GM19467 (cell line): ENCODE results near the gene NUDCD3.
"Not testable (repeated sequence)": the region's sequence is repeated elsewhere in the genome, so short reads cannot be mapped to it uniquely, and the experiment has no call there.

ENCODE experiments used
- ATAC-seq: cut with Tn5 transposase; IDR thresholded peaks from one replicate; pipeline ENCODE4 v1.9.1; 2021; ENCODE audit warnings: mild to moderate bottlenecking, moderate library complexity; ENCODE audit not compliant: unreplicated experiment

The NUDCD3 gene

GRCh38 chr7:44518761-44519160, 28.3 kb upstream of the NUDCD3 start:
- no peak for ATAC-seq

DNA sequence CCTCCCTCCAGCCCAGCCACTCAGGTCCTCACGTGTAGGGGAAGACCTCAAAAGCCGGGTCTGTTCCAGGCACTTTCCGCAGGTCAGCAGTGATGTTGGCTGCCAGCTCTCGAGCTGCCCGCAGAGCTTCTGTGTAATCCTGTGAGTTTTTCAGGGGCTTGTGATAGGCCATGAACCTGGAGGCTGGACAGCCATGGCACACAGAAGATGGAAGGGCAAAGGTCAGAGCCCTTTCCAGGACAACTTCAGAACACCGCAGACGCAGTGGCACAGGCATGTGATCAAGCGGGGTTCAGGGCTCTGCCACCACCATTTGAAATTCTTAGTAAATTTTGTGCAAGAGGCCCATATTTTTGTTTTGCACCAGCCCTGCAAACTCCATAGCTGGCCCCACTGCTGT, 26.7 kb upstream of the NUDCD3 start:
- ATAC-seq = no peak

DNA sequence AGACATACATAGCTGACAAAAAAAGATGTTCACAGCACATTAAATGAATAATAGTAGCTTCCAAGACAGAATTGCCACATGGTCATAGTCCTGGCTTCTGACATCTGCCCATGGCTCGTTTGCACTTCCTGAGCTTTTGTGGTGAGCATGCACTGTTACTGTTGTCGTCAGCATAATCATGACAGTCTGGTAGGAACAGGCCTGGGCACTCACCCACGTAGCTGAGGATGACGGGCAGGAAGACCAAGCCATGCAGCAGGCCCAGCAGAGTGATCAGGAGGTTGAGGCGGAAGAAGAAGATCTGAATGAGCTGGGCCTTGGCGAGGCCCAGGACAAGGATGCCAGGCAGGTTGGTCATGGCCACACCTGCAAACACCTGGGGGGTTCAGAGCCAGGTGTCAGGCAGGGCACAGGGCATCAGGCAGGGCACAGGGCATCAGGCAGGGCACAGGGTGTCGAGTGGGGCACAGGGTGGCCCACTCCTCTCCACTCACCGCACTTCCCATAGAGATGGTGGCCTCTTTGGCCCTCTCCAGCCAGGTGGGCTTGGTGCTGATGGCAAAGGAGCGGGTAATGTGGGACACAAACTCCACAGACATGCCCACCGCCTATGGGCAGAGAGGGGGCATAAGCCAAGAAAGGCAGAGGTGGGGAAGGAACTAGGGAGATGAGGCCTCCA, 25.3 kb upstream of the NUDCD3 start:
- ATAC-seq = no peak

- ATAC-seq = no peak
These were observed 22.3 kb upstream of the NUDCD3 start for GRCh38 chr7:44512736-44513135.

- no peak for ATAC-seq
These were observed 21.5 kb upstream of the NUDCD3 start for GRCh38 chr7:44511863-44512468.

DNA sequence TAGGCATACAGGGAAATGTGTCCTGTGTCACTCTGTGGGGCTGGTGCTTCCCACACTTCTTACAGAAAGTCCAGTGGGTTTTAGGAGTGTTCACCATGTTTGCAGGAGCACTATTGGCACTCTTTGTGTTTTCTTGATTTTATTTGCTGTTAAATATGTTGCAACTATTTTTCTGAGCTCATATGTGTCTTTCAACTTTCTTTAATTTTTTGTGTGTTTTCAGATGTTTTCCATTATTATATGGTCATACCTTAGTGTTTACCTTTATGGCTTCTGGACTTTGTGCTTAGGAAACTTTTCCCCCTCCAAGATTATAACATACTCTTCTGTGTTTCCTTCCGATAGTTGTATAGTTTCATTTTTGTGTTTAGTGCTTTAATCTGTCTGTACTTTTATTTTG, 20.8 kb upstream of the NUDCD3 start:
- ATAC-seq = no peak

DNA sequence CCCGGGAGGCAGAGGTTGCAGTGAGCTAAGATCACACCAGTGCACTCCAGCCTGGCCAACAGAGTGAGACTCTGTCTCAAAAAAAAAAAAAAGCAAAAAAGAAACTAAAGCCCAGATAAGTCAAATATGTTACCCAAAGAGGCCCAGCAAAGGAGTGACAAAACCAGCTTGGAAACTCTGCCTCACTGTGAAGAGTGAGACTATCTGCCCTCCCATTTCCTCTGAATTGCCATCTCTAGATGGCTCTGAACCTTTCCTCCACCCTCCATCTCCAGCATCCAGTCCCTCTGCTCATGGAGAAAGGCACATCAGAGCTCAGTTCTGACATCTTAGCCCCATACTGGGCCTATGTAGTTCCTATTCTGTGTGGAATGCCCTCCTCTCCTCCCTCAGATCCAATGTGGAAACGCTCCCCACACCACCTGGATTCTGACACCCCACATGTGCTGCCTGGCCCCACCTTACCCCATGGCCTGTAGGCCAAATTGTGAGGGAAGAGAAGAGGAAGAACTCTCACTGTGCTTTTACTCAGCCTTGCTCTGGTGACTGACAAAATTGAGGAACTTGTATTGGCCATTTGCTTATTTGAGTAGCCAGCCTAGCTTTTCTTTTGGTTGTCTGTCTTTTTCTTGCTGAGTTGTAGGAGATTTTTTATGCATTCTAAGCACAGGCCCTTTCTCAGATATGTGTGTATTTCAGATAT, 18.0 kb upstream of the NUDCD3 start:
- no peak for ATAC-seq

DNA sequence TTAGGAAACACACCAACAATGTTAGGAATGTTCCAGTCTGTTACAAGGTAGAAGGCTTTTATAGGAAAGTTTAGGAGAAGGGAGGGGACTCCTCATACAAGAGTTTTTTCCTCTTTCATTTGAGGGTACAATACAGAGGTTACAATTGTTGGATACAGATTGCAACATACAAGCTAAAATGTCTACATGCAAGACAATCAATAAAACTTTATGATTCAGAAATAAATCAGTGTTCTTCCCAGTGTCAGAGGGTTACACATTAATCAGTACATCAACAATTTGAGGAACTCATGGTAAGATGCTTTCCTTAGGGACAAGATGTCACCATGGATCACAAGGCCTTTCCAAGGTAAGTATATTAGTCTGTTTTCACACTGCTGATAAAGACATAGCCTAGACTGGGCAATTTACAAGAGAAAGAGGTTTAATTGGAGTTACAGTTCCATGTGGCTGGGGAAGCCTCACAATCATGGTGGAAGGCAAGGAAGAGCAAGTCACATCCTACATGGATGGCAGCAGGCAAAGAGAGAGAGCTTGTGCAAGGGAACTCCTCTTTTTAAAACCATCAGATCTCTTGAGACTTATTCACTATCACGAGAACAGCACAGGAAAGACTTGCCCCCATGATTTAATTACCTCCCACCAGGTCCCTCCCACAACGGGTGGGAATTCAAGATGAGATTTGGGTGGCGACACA, 16.3 kb upstream of the NUDCD3 start:
- not testable (repeated sequence) for ATAC-seq

- no peak for ATAC-seq
These were observed 15.1 kb upstream of the NUDCD3 start for GRCh38 chr7:44505595-44505994.

DNA sequence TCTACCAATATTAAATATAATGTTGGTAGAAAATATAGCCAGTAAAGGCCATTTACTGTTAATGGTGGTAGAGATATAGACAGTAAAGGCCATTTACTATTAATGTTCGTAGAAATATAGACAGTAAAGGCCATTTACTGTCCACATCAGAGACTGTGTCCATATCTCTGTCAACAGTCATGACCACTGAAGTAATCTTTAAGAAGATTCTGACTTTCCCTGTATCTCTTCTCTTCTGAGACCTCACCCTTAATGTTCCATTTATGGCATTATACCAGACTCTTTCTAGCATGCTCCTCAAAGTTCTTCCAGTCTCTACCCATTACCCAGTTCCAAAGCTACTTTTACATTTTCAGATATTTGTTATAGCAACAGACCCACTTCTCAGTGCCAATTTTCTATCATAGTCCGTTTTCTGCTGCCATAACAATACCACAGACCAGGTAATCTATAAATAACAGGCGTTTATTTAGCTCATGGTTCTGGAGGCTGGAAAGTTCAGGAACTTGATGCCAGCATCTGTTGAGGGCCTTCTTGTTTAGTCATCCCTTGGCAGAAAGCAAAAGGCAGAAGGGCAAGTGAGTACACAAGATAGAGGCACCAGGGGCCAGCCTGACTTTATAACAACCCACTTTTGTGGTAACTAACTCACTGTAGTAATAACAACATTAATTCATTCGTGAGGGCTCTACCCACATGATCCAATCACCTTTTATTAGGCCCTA, 7.9 kb upstream of the NUDCD3 start:
- no peak for ATAC-seq

DNA sequence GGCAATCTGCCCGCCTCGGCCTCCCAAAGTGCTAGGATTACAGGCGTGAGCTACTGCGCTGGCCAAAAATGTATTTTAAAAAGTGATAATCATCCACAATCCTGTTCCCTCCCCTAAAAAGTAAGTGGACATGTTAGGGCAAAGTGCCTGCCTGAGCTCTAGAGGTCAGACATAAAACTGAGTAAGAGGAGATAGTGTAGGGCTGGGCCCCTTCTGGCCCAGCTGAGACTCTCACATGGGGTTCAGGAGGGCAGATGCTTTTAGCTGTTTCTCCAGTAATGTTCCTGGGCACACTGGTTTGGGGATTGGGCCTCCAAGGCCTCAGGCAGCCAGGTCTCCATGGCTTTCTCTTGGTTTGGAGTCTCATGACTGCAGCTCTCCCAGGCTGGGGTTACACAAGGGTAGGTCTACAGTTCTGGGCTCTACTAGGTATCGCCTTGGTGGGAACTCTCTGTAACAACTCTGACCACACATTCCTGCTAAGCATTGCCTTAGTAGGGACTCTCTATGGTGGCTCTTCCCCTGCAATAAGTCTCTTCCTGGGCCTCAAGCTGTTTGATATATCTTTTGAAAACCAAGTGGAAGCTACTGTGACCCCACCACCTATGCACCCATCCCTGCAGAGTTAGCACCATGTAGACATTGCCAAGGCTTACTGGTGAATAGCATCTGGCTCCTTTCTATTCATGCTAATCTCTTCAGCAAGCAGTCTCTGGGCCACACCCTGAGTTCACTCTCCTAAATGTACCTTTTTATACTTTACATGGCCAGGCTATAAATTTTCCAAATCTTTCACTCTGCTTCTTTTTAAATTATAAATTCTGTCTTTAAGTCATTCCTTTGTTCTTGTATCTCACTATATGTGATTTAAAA, 6.9 kb upstream of the NUDCD3 start:
- ATAC-seq = no peak

GRCh38 chr7:44496385-44496784, 5.9 kb upstream of the NUDCD3 start:
- ATAC-seq = no peak

DNA sequence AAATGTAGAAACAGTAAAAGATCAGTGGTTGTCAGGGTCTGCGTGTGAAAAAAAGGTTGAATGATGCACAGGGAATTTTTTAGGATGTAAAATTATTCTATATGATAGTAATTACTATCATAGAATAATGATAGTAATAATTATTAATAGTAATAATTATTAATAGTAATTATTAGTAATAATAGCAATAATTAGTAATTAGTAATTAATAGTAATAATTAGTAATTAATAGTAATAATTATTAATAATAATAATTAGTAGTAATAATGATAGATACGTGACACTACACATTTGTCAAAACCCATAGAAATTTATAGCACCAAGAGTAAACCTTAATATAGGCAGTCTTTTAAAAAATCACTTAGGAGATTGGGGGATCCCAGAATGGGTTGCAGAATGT, 4.5 kb upstream of the NUDCD3 start:
- ATAC-seq = no peak

DNA sequence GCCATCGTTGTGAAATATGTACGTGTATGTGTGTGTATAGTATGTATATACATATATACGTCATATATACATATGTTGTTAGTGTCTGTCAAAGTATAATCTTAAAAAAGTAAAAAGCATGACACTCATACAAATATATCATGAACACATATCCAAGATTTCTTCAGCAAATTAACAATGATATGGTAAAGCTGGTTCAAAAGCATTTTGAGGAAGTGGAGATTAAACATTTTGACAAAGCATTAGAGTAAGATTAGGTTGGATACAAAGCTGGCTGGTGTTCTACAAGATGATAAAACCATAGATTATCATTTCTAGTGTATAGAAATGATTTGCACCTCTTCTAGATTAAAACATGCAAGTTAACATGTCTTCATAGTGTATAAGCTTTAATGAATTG, 771 bp upstream of the NUDCD3 start:
- no peak for ATAC-seq

DNA sequence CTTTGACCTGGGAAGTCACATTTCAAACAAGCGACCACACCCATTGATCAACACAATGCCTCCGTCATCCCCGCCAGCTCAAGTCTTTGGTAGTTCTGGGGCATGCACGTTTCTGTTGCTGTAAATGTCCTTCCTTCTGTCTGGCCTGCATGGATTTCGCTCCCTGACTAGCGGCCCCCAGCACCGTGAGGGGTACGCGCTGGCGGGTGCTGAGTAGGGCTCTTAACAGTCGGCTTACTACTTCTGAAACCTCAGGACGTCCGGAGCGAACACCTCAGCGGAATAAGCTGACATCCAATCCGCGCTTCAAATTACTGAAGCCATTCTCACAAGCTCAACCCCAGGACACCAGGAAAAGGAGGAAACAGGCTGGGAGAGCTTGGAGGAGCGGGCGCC, 505 bp downstream of the NUDCD3 start:
- peak; percentile 47 for ATAC-seq

- no peak for ATAC-seq
These were observed 1.5 kb downstream of the NUDCD3 start for GRCh38 chr7:44488955-44489354.

- ATAC-seq = no peak
These were observed 3.8 kb downstream of the NUDCD3 start for GRCh38 chr7:44486693-44487092.

DNA sequence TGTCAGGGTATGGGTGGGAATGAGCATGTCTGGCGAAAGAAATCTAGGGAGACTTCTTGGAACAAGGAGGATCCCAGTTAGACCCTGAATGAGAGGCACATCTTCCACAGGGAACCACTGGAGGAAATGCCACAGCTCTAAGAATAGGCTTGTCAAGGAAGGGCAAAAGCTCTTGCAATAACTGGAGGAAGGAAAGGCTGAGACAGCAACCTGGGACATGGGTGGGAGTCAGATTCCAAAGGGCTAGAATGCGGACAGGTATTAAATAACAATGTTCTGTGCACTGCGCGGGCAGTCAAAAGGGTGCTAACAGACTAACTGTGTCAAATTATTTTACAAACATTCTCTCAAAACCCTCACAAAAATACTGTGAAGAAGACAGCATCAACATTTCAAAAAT, 4.5 kb downstream of the NUDCD3 start:
- no peak for ATAC-seq

DNA sequence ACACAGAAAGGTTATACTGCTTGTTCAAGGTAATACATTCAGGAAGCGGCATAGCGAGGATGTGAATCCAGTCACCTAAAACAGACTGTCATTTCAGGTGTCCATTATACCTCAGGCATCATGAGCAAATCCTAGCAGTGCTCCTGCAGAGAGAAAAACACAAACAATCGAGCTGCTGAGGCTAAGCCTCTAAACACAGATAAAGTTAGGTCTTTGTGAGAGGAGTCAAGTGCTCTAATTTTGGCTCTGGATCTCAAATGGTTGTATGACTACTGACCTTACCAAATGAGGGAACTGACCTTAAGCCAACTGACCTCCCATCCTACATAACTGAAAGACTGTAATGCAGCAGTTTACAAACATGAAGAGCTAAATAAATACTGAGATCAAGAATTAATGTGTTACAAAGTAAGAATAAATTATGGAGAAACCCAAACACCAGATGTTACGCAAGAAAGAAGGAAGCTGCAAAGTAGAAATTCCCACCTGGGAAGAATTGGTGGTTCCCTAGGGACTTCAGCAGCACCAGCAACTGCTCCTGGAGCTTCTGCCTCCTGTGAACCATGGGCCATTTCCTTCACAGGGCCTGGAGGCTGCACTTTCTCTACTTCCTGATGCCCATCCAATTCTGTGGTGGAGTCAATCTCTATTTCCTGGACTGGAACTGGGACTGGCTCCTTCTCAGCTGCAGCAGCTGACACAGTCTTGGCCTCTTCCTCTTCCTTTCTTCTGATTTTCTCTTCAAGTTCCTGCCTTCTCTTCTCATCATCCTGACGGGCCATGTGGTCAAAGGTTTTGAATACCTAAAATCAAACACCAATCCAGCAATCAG, 5.8 kb downstream of the NUDCD3 start:
- ATAC-seq = no peak
